Measurements from ENCODE around the gene COL9A3.

COL9A3 gene

GRCh38 chr20:62812907-62813200 is 4.0 kb upstream of the COL9A3 start:
- Histone ChIP-seq H3K27me3 (ENCODE audit: insufficient read depth, low read length) (peaks cover 21% of the 10 kb centered on the region), H3K36me3 (ENCODE audit: insufficient read depth, low read length) (peaks cover 16% of the 10 kb centered on the region; the same call in 1 of the 2 replicates), H2AFZ (ENCODE audit: low read length, unreplicated experiment) (no peak overlapping the region), H3K79me2 (ENCODE audit: control insufficient read depth, insufficient read depth, low read length, unreplicated experiment) (peaks cover 6% of the 10 kb centered on the region), H3K4me3 (ENCODE audit: low read depth, low read length) (no peak overlapping the region), H3K27ac (ENCODE audit: low read depth, low read length) (no peak overlapping the region), H3K4me1 (ENCODE audit: control insufficient read depth, insufficient read depth, low read length, unreplicated experiment) (peaks cover 17% of the 10 kb centered on the region)

- H3K27me3 ChIP-seq (ENCODE audit: insufficient read depth, low read length): peaks cover 21% of the 10 kb centered on the region
- H3K27ac ChIP-seq (ENCODE audit: low read depth, low read length): no peak overlapping the region
- H3K79me2 ChIP-seq (ENCODE audit: control insufficient read depth, insufficient read depth, low read length, unreplicated experiment): peaks cover 5% of the 10 kb centered on the region
- peaks cover 22% of the 10 kb centered on the region for H3K4me1 ChIP-seq (ENCODE audit: control insufficient read depth, insufficient read depth, low read length, unreplicated experiment)
- H3K36me3 ChIP-seq (ENCODE audit: insufficient read depth, low read length): peaks cover 16% of the 10 kb centered on the region; the same call in 1 of the 2 replicates
- no peak overlapping the region for H2AFZ ChIP-seq (ENCODE audit: low read length, unreplicated experiment)
- no peak overlapping the region for H3K4me3 ChIP-seq (ENCODE audit: low read depth, low read length)
Observed at GRCh38 chr20:62813588-62813987, 3.3 kb upstream of the COL9A3 start.

GRCh38 chr20:62814060-62814708 is 2.7 kb upstream of the COL9A3 start:
- peaks cover 28% of the 10 kb centered on the region for H3K4me1 ChIP-seq (ENCODE audit: control insufficient read depth, insufficient read depth, low read length, unreplicated experiment)

GRCh38 chr20:62814709-62815065 is 2.2 kb upstream of the COL9A3 start:
- Histone ChIP-seq H3K4me3 (ENCODE audit: low read depth, low read length) (no peak overlapping the region), H3K36me3 (ENCODE audit: insufficient read depth, low read length) (peaks cover 11% of the 10 kb centered on the region; the same call in 1 of the 2 replicates), H3K27me3 (ENCODE audit: insufficient read depth, low read length) (peaks cover 21% of the 10 kb centered on the region), H2AFZ (ENCODE audit: low read length, unreplicated experiment) (no peak overlapping the region), H3K27ac (ENCODE audit: low read depth, low read length) (no peak overlapping the region), H3K4me1 (ENCODE audit: control insufficient read depth, insufficient read depth, low read length, unreplicated experiment) (peaks cover 33% of the 10 kb centered on the region), H3K79me2 (ENCODE audit: control insufficient read depth, insufficient read depth, low read length, unreplicated experiment) (no peaks in the 10 kb centered on the region)

More at GRCh38 chr20:62814060-62814708, 2.7 kb upstream of the COL9A3 start:
- peaks cover 21% of the 10 kb centered on the region for H3K27me3 ChIP-seq (ENCODE audit: insufficient read depth, low read length)
- no peak overlapping the region for H2AFZ ChIP-seq (ENCODE audit: low read length, unreplicated experiment)
- H3K36me3 ChIP-seq (ENCODE audit: insufficient read depth, low read length): peaks cover 16% of the 10 kb centered on the region; the same call in 1 of the 2 replicates
- H3K27ac ChIP-seq (ENCODE audit: low read depth, low read length): no peak overlapping the region
- H3K4me3 ChIP-seq (ENCODE audit: low read depth, low read length): no peak overlapping the region
- peaks cover 3% of the 10 kb centered on the region for H3K79me2 ChIP-seq (ENCODE audit: control insufficient read depth, insufficient read depth, low read length, unreplicated experiment)

GRCh38 chr20:62815066-62815991 is 1.5 kb upstream of the COL9A3 start:
- Histone ChIP-seq H3K27me3 (ENCODE audit: insufficient read depth, low read length) (peaks cover 21% of the 10 kb centered on the region), H3K4me1 (ENCODE audit: control insufficient read depth, insufficient read depth, low read length, unreplicated experiment) (peaks cover 39% of the 10 kb centered on the region), H3K4me3 (ENCODE audit: low read depth, low read length) (no peak overlapping the region), H3K36me3 (ENCODE audit: insufficient read depth, low read length) (peaks cover 5% of the 10 kb centered on the region; the same call in 1 of the 2 replicates), H2AFZ (ENCODE audit: low read length, unreplicated experiment) (no peak overlapping the region), H3K27ac (ENCODE audit: low read depth, low read length) (no peak overlapping the region), H3K79me2 (ENCODE audit: control insufficient read depth, insufficient read depth, low read length, unreplicated experiment) (no peaks in the 10 kb centered on the region)

- Histone ChIP-seq H3K4me1 (ENCODE audit: control insufficient read depth, insufficient read depth, low read length, unreplicated experiment) (peaks cover 41% of the 10 kb centered on the region), H3K79me2 (ENCODE audit: control insufficient read depth, insufficient read depth, low read length, unreplicated experiment) (no peaks in the 10 kb centered on the region), H2AFZ (ENCODE audit: low read length, unreplicated experiment) (no peak overlapping the region), H3K27ac (ENCODE audit: low read depth, low read length) (no peak overlapping the region), H3K27me3 (ENCODE audit: insufficient read depth, low read length) (peaks cover 21% of the 10 kb centered on the region), H3K36me3 (ENCODE audit: insufficient read depth, low read length) (no peaks in the 10 kb centered on the region), H3K4me3 (ENCODE audit: low read depth, low read length) (peak overlapping the region; percentile 69)
Observed at GRCh38 chr20:62816031-62816883, 593 bp upstream of the COL9A3 start.

- H3K27me3 ChIP-seq (ENCODE audit: insufficient read depth, low read length): peaks cover 21% of the 10 kb centered on the region
- no peak overlapping the region for H3K27ac ChIP-seq (ENCODE audit: low read depth, low read length)
- H2AFZ ChIP-seq (ENCODE audit: low read length, unreplicated experiment): no peak overlapping the region
- no peaks in the 10 kb centered on the region for H3K36me3 ChIP-seq (ENCODE audit: insufficient read depth, low read length)
- H3K79me2 ChIP-seq (ENCODE audit: control insufficient read depth, insufficient read depth, low read length, unreplicated experiment): no peaks in the 10 kb centered on the region
- peaks cover 41% of the 10 kb centered on the region for H3K4me1 ChIP-seq (ENCODE audit: control insufficient read depth, insufficient read depth, low read length, unreplicated experiment)
- no peak overlapping the region for H3K4me3 ChIP-seq (ENCODE audit: low read depth, low read length)
Observed at GRCh38 chr20:62817975-62818591, 1.2 kb downstream of the COL9A3 start.

- H3K27ac ChIP-seq (ENCODE audit: low read depth, low read length): no peak overlapping the region
- 0 out of 2 replicates have a peak overlapping the region, but pooled peaks have one; percentile 4 for H3K4me3 ChIP-seq (ENCODE audit: low read depth, low read length)
- no peak overlapping the region for H2AFZ ChIP-seq (ENCODE audit: low read length, unreplicated experiment)
- H3K4me1 ChIP-seq (ENCODE audit: control insufficient read depth, insufficient read depth, low read length, unreplicated experiment): peaks cover 41% of the 10 kb centered on the region
- no peaks in the 10 kb centered on the region for H3K36me3 ChIP-seq (ENCODE audit: insufficient read depth, low read length)
- H3K27me3 ChIP-seq (ENCODE audit: insufficient read depth, low read length): peaks cover 21% of the 10 kb centered on the region
- no peaks in the 10 kb centered on the region for H3K79me2 ChIP-seq (ENCODE audit: control insufficient read depth, insufficient read depth, low read length, unreplicated experiment)
Observed at GRCh38 chr20:62818592-62819493, 2.0 kb downstream of the COL9A3 start.

- peaks cover 47% of the 10 kb centered on the region for H3K4me1 ChIP-seq (ENCODE audit: control insufficient read depth, insufficient read depth, low read length, unreplicated experiment)
Observed at GRCh38 chr20:62819494-62820174, 2.8 kb downstream of the COL9A3 start.

More at GRCh38 chr20:62819494-62820174, 2.8 kb downstream of the COL9A3 start:
- H2AFZ ChIP-seq (ENCODE audit: low read length, unreplicated experiment): no peak overlapping the region
- H3K36me3 ChIP-seq (ENCODE audit: insufficient read depth, low read length): no peaks in the 10 kb centered on the region
- peaks cover 21% of the 10 kb centered on the region for H3K27me3 ChIP-seq (ENCODE audit: insufficient read depth, low read length)
- H3K4me3 ChIP-seq (ENCODE audit: low read depth, low read length): no peak overlapping the region
- H3K79me2 ChIP-seq (ENCODE audit: control insufficient read depth, insufficient read depth, low read length, unreplicated experiment): no peaks in the 10 kb centered on the region
- H3K27ac ChIP-seq (ENCODE audit: low read depth, low read length): no peak overlapping the region
